SW 1271 (cell line): ENCODE measurements around the gene MAN1C1.
"Not testable (repeated sequence)": the region's sequence is repeated elsewhere in the genome, so short reads cannot be mapped to it uniquely, and the experiment has no call there.

Experiments
- DNase-seq, 2 experiments: peaks; one replicate each; lab custom pipeline; 2025; lab: John Stamatoyannopoulos, UW

The MAN1C1 gene

GRCh38 chr1:25680701-25681100 lies 64.1 kb downstream of the MAN1C1 start:
- DNase-seq = no peak

GRCh38 chr1:25682059-25682601 lies 65.5 kb downstream of the MAN1C1 start:
- DNase-seq = no peak

- no peak for DNase-seq
These were observed 66.6 kb downstream of the MAN1C1 start for GRCh38 chr1:25683177-25683576.

GRCh38 chr1:25683731-25684130 lies 67.1 kb downstream of the MAN1C1 start:
- DNase-seq = no peak

GRCh38 chr1:25684216-25684965 lies 67.8 kb downstream of the MAN1C1 start:
- DNase-seq = no peak

DNA sequence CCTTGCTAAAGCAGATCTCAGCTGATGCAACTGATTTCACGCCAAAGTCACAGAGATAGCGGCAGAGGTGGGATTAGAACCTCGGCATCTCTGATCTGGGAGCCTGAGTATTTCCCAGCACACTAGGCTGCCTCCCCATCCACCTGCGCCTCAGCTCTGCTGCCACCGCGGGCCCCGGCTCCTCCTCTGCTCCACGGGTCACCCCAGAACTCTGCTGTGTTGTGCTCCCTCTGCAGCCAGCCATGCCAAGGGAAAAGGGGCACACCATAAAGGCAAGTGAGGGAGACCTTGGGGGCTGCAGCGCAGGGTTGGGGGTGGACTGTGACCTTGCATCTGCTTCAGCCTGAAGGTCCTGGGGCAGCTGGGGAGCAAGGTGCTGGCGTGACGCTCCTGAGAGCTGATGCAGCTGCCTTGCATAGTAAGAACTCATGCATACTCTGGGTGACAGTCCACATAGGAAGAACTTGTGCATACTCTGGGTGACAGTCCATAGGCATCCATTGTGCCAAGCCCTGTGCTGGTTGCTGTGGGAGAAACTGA lies 68.7 kb downstream of the MAN1C1 start:
- no peak for DNase-seq

DNA sequence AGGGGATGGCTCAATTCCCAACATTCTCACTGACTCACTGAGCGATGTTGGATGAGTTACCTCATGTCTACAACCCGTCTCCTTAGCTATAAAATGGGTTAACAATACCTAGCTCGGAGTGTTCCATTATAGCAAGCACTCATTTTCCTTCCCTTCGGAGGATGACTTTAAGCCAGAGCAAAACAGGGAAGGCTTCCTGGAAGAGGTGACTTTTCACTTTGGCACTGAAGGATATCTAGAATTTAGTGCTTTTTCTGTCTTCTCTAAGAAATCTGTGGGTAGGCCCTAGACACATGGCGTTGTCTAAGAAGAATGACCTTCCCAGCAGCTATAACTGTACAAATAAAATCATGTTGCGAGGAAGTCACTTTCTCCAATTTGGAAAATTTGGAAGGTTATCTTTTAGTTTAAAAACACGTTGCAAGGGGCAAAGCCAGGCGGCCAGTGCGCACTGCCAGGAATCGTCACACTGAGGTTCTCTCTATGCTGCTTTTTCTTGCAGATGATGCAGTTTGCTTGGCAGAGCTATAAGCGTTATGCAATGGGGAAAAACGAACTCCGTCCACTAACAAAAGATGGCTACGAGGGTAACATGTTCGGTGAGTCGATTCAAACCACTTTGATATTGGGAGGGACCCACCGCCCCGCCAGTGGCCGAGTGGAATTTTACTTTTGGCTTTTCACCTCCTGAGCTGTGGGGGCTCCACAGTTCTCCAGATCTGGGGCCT lies 69.5 kb downstream of the MAN1C1 start:
- no peak for DNase-seq

GRCh38 chr1:25687221-25688017 lies 70.8 kb downstream of the MAN1C1 start:
- no peak for DNase-seq

DNA sequence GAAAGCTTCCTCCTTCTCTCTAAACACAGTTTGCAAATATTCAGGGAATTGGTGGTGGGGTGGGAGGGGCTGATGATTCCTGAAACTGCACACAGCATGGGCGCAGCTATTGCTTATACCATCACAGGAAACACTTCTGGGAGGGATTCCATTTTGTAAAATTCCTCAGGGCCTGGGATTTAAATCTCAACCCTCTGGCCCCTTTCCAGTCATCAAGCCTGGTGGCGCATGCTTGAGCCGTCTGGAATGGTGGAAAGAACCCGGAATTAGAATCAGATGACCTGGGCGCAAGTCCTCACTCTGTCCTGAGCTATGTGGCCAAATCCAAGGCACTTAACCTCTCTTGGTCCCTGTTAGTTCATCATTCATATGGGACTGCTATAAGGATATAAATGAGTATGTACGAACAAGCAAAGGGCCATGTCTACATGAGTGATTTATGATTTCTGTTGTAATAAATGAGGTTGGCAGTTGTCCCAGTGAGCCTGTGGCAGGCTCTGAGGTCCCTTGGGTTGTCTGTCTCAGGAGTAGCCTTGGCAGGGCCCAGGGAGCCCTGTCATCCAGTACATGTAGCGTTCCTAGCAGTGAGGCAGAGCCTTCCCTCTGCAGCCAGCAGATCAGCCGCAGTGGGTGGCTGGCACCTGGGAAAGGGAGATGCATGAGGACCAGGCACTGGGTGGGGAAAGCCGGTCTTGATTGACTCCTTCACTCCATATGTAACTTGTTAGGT lies 72.0 kb downstream of the MAN1C1 start:
- DNase-seq = no peak

GRCh38 chr1:25689686-25690381 lies 73.2 kb downstream of the MAN1C1 start:
- no peak for DNase-seq

DNA sequence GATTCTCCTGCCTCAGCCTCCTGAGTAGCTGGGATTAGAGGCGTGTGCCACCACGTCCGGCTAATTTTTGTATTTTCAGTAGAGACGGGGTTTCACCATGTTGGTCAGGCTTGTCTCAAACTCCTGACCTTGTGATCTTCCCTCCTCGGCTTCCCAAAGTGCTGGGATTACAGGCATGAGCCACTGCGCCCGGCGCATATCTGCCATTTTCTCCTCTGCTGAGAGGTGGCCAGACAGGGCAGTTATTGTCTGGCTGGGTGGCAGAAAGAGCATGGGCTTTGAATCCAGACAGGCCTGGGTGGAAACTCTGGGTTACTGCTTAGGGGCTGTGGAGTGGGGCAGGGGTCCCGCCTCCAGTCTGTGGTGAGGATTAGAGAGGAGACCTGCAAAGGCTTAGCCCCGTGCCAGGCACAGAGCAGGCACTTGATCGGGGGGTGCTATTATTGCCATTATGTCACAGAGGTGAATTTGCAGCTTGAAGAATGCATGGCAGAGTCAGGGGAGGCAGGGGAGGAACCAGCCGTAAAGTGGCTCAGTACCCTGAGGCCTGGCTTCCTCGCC lies 73.9 kb downstream of the MAN1C1 start:
- no peak for DNase-seq

DNA sequence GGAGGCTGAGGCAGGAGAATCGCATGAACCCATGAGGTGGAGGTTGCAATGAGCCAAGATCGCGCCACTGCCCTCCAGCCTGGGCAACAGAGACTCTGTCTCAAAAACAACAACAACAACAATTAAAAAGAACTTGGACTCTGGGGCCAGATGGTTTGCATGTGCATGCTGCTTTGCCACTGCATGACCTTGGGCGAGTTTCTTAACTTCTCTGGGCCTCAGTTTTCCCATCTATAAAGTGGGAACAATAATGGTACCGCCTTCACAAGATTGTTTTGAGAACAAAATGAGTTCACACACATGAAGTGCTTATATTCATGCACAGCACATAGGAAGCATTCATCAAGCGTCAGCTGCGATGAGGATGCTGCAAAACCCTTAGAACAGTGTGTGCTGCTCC lies 74.6 kb downstream of the MAN1C1 start:
- DNase-seq = no peak

- DNase-seq = no peak
These were observed 76.0 kb downstream of the MAN1C1 start for GRCh38 chr1:25692560-25692959.

DNA sequence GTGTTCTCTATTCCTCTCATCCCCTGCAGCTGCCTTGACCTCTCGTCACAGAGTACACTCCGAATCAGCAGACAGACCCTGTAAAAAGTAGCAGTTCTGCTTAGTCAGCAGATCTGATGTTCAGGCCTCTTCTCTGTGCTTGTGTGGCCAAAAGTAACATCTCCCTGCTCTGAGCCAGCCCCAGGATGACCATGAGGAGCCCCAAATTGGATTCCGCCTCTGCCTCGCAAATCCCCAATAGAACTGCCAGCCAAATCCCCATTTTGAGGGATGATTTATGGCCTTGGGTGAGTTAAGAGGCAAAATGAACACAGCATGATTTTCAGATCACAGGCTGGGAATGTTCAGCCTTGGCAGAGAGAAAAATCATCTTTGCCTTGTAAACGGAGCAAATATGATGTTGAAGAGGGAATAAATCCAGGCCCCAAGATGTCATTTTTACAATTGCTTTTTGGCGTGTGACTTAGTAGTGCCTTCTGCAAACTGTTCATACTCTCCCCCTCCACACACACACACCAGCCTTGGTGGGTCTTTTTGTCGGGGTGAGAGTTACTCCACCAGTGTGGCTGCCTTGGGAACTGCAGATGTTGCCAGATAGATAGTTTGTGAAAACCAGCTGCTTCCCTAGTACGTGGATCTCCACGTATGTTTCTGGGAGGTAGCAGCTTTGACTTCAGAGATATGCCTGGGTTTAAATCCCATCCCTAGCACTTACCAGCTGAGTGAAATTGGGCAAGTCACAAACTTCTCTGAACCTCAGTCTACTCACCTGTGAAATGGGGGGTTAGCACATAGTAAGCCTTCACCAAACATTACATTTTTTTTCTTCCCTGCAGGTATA lies 77.8 kb downstream of the MAN1C1 start:
- no peak for DNase-seq

DNA sequence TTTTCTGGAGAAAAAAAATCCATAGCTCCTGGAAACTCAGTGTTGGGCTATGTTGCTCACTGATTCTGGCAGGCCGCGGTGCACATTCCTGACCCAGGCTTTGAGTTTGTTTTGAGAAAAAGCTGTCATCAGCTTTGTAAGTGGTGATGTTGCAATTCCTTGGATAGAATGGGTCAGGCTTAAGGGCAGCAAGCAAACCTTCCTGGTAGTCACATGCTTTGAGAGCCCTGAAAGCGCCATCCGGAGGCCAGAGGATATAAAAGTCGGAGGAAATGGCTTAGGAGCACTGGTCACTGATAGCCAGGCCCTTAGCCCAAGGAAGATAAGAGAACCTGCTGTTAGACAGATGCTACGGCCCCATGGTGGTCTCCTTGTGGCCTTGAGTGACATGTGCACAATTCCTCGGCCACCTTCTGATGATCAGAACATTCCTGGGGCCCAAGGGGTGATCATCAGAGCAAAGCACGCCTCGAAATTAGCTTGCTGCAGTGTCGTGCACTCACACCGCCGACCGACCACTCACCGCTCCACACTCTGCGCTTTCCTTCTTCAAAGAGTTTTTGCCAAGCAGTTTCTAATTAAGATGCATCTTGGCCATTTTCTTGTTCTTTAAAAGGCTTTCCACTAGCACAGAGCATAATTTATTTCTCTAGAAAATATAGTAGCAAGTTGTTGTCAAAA lies 78.6 kb downstream of the MAN1C1 start:
- no peak for DNase-seq

- DNase-seq = no peak
These were observed 79.2 kb downstream of the MAN1C1 start for GRCh38 chr1:25695771-25696311.

GRCh38 chr1:25696643-25697042 lies 80.1 kb downstream of the MAN1C1 start:
- DNase-seq = not testable (repeated sequence)

GRCh38 chr1:25697435-25698217 lies 81.0 kb downstream of the MAN1C1 start:
- DNase-seq = no peak
